H1 (cell line): Measurements from ENCODE around the gene ZNF611. TPM values are rescaled to one million over a fixed set of nuclear protein-coding genes. Genes with fewer than 3 reads are reported as not detected.

Source experiments
- CTCF ChIA-PET: fragments of 300-600 bp; sonication (Branson Sonifier 250); formaldehyde crosslinking; loops from one replicate; lab custom pipeline; 2021; ENCODE audit not compliant: partially characterized antibody; lab: Charles Lee
- POLR2A ChIA-PET: fragments of 300-600 bp; sonication (Branson Sonifier 250); formaldehyde crosslinking; loops from one replicate; lab custom pipeline; 2021; ENCODE audit warnings: inconsistent platforms; ENCODE audit not compliant: partially characterized antibody; lab: Charles Lee
- DNase-seq, 2 experiments: peaks; one replicate each; pipeline versions ENCODE4 v3.0.0 to v3.0.0-alpha.2; 2010 to 2022; ENCODE audit warnings: low spot score in 2 of 2, low read depth in 1 of 2, mixed read lengths in 1 of 2
- FAIRE-seq: peaks from 2 replicates; lab custom pipeline; 2011; peaks lifted over from hg19 to GRCh38; lab: Jason Lieb, UNC
- H2AFZ ChIP-seq: 2 replicates; pipeline ENCODE4 v1.8.1; 2012; ENCODE audit warnings: low read length, inconsistent platforms
- H2AK5ac ChIP-seq: 2 replicates; pipeline ENCODE4 v1.6.1; 2013; ENCODE audit warnings: low read depth, low read length
- H2BK120ac ChIP-seq: replicated peaks from 2 replicates; pipeline ENCODE3; 2013; ENCODE audit warnings: low read depth, low read length, inconsistent platforms
- H2BK12ac ChIP-seq: 2 replicates; pipeline ENCODE4 v1.6.1; 2013; ENCODE audit warnings: low read depth, low read length
- H2BK15ac ChIP-seq: 2 replicates; pipeline ENCODE4 v1.6.1; 2013; ENCODE audit warnings: low read length
- H2BK20ac ChIP-seq: 2 replicates; pipeline ENCODE4 v1.6.1; 2013; ENCODE audit warnings: low read length
- H2BK5ac ChIP-seq: 2 replicates; pipeline ENCODE4 v1.6.1; 2013; ENCODE audit warnings: low read depth, low read length
- H3K14ac ChIP-seq: 2 replicates; pipeline ENCODE4 v1.6.1; 2013; ENCODE audit warnings: inconsistent platforms; ENCODE audit not compliant: insufficient read length
- H3K18ac ChIP-seq: 2 replicates; pipeline ENCODE4 v1.6.1; 2013; ENCODE audit warnings: low read length; ENCODE audit errors: extremely low read depth
- H3K23ac ChIP-seq: 2 replicates; pipeline ENCODE4 v1.6.1; 2013; ENCODE audit warnings: inconsistent platforms; ENCODE audit not compliant: insufficient read length
- H3K23me2 ChIP-seq: 2 replicates; pipeline ENCODE4 v1.6.1; 2013; ENCODE audit warnings: low read depth, low read length
- H3K27ac ChIP-seq: 2 replicates; pipeline ENCODE4 v1.6.1; 2011; ENCODE audit warnings: low read depth, low read length, inconsistent platforms
- H3K27me3 ChIP-seq, 4 experiments: replicated peaks in 1 of 4; 1 replicate in 1 of 4; 2 replicates in 3 of 4; pipeline versions ENCODE4 v1.6.1 to v1.8.1; 2011 to 2013; ENCODE audit warnings: low read length in 3 of 4, mild to moderate bottlenecking in 3 of 4, inconsistent platforms in 2 of 4, mixed read lengths in 2 of 4, moderate library complexity in 1 of 4; ENCODE audit not compliant: control insufficient read depth in 3 of 4, insufficient read depth in 3 of 4; ENCODE audit errors: extremely low read depth in 1 of 4
- H3K36me3 ChIP-seq, 4 experiments: 2 replicates each; pipeline versions ENCODE4 v1.6.1 to v1.8.1; 2011 to 2013; ENCODE audit warnings: mild to moderate bottlenecking in 4 of 4, low read length in 3 of 4, moderate library complexity in 2 of 4, control low read depth in 1 of 4, inconsistent platforms in 1 of 4; ENCODE audit not compliant: insufficient read depth in 4 of 4, control insufficient read depth in 2 of 4
- H3K4ac ChIP-seq: replicated peaks from 2 replicates; pipeline ENCODE3; 2013; ENCODE audit warnings: low read length, low read depth, mixed read lengths, inconsistent platforms; ENCODE audit not compliant: insufficient read length
- H3K4me1 ChIP-seq, 4 experiments: replicated peaks in 1 of 4; 1 replicate in 1 of 4; 2 replicates in 3 of 4; pipeline versions ENCODE4 v1.6.1 to v1.8.1; 2011 to 2013; ENCODE audit warnings: low read length in 3 of 4, inconsistent platforms in 2 of 4, mixed read lengths in 1 of 4; ENCODE audit not compliant: insufficient read depth in 4 of 4, control insufficient read depth in 3 of 4
- H3K4me2 ChIP-seq, 2 experiments: 2 replicates each; pipeline versions ENCODE4 v1.6.1 to v1.8.1; 2011 to 2013; ENCODE audit warnings: low read depth in 2 of 2, low read length in 2 of 2, control low read depth in 1 of 2, inconsistent platforms in 1 of 2, mild to moderate bottlenecking in 1 of 2; ENCODE audit not compliant: insufficient read depth in 1 of 2
- H3K4me3 ChIP-seq, 4 experiments: fragments of 200-600, 300-600 bp in 1 of 4; sonication (generic), shearing (Covaris generic), sonication (Bioruptor Twin) in 1 of 4; 2 replicates each; pipeline versions ENCODE4 v1.5.1 to v1.8.1; 2011 to 2016; ENCODE audit warnings: low read length in 4 of 4, low read depth in 3 of 4, control low read depth in 2 of 4, inconsistent platforms in 2 of 4, mild to moderate bottlenecking in 2 of 4, mixed read lengths in 1 of 4, moderate library complexity in 1 of 4; ENCODE audit not compliant: insufficient read depth in 2 of 4; ENCODE audit errors: extremely low read depth in 1 of 4
- H3K56ac ChIP-seq: replicated peaks from 2 replicates; pipeline ENCODE3; 2013; ENCODE audit warnings: low read depth, mild to moderate bottlenecking, mixed read lengths, low read length, inconsistent platforms; ENCODE audit not compliant: insufficient read length
- H3K79me1 ChIP-seq: 2 replicates; pipeline ENCODE4 v1.6.1; 2013; ENCODE audit warnings: low read depth, low read length, control low read depth
- H3K79me2 ChIP-seq, 2 experiments: 2 replicates each; pipeline versions ENCODE4 v1.6.1 to v1.8.1; 2012 to 2013; ENCODE audit warnings: low read length in 2 of 2, mild to moderate bottlenecking in 2 of 2, inconsistent platforms in 1 of 2; ENCODE audit not compliant: insufficient read depth in 2 of 2, control insufficient read depth in 1 of 2
- H3K9ac ChIP-seq, 4 experiments: replicated peaks in 1 of 4; 1 replicate in 1 of 4; 2 replicates in 3 of 4; pipeline versions ENCODE4 v1.6.1 to v1.8.1; 2011 to 2013; ENCODE audit warnings: low read depth in 3 of 4, low read length in 3 of 4, control low read depth in 2 of 4, mild to moderate bottlenecking in 2 of 4, moderate library complexity in 2 of 4, inconsistent platforms in 1 of 4; ENCODE audit errors: extremely low read depth in 1 of 4
- H3K9me3 ChIP-seq, 2 experiments: 2 replicates each; pipeline versions ENCODE4 v1.6.1 to v1.8.1; 2012 to 2013; ENCODE audit warnings: mild to moderate bottlenecking in 2 of 2, moderate library complexity in 2 of 2, control low read depth in 1 of 2, inconsistent platforms in 1 of 2, low read depth in 1 of 2, low read length in 1 of 2, mixed read lengths in 1 of 2; ENCODE audit not compliant: insufficient read depth in 2 of 2
- H4K20me1 ChIP-seq, 2 experiments: replicated peaks in 1 of 2; 2 replicates each; pipeline versions ENCODE3 to v1.8.1; 2011 to 2013; ENCODE audit warnings: inconsistent platforms in 2 of 2, low read length in 2 of 2, mild to moderate bottlenecking in 1 of 2; ENCODE audit not compliant: insufficient read depth in 2 of 2, control insufficient read depth in 1 of 2
- H4K5ac ChIP-seq: 2 replicates; pipeline ENCODE4 v1.6.1; 2013; ENCODE audit warnings: low read length, low read depth, mixed read lengths, inconsistent platforms; ENCODE audit not compliant: insufficient read length
- H4K8ac ChIP-seq: 2 replicates; pipeline ENCODE4 v1.8.0; 2013; ENCODE audit warnings: mild to moderate bottlenecking, moderate library complexity, low read length, inconsistent platforms; ENCODE audit not compliant: insufficient read depth; ENCODE audit errors: extremely low read depth
- H4K91ac ChIP-seq: replicated peaks from 2 replicates; pipeline ENCODE3; 2013; ENCODE audit warnings: low read length, mixed read lengths, inconsistent platforms; ENCODE audit not compliant: insufficient read length
- CREB1 ChIP-seq: IDR thresholded peaks from 2 replicates; pipeline ENCODE4 v1.6.1; 2012; ENCODE audit warnings: inconsistent platforms
- CTBP2 ChIP-seq: IDR thresholded peaks from 2 replicates; pipeline ENCODE4 v1.7.0; 2011; ENCODE audit warnings: borderline replicate concordance, mild to moderate bottlenecking, moderate library complexity, mixed read lengths, low read length; ENCODE audit not compliant: insufficient read depth, insufficient read length
- GABPA ChIP-seq: IDR thresholded peaks from 2 replicates; pipeline ENCODE4 v1.6.1; 2011; ENCODE audit warnings: mild to moderate bottlenecking, low read length, moderate library complexity, borderline replicate concordance; ENCODE audit not compliant: insufficient read depth
- PHF8 ChIP-seq: fragments of 200-600 bp; sonication (generic); conservative IDR thresholded peaks from 2 replicates; pipeline ENCODE4 v1.7.1; 2012; ENCODE audit warnings: low read depth, mild to moderate bottlenecking, inconsistent platforms, low read length, moderate library complexity
- POLR2AphosphoS5 ChIP-seq: IDR thresholded peaks from 2 replicates; pipeline ENCODE4 v1.6.1; 2011; ENCODE audit warnings: low read depth, low read length
- RNF2 ChIP-seq: fragments of 200-900, 300-1000 bp; sonication (generic); IDR thresholded peaks from 2 replicates; pipeline ENCODE4 v1.7.1; 2016; ENCODE audit warnings: borderline replicate concordance, low read depth, mild to moderate bottlenecking, antibody characterized with exemption, low read length; ENCODE audit not compliant: poor library complexity, severe bottlenecking; ENCODE audit errors: missing control alignments
- SAP30 ChIP-seq: fragments of 300-600 bp; sonication (generic); IDR thresholded peaks from 2 replicates; pipeline ENCODE4 v1.7.1; 2012; ENCODE audit warnings: low read length, moderate library complexity, mild to moderate bottlenecking, inconsistent platforms; ENCODE audit not compliant: insufficient read depth, insufficient replicate concordance
- TAF7 ChIP-seq: optimal IDR thresholded peaks from 2 replicates; pipeline ENCODE3; 2011; ENCODE audit warnings: low read depth, mild to moderate bottlenecking, inconsistent platforms, low read length, moderate library complexity, borderline replicate concordance
- TCF12 ChIP-seq: IDR thresholded peaks from 2 replicates; pipeline ENCODE4 v1.6.1; 2011; ENCODE audit warnings: low read depth, mild to moderate bottlenecking, low read length
- YY1 ChIP-seq: IDR thresholded peaks from 2 replicates; pipeline ENCODE4 v1.6.1; 2011; ENCODE audit warnings: low read depth, mild to moderate bottlenecking, low read length
- WGBS, 2 experiments: shearing (Covaris generic) in 1 of 2; methylation state at CpG; one replicate each; pipeline versions ENCODE4 v1.1.6 to v1.1.7; 2013 to 2015; ENCODE audit warnings: low lambda C conversion rate in 2 of 2, mixed read lengths in 2 of 2, inconsistent platforms in 1 of 2, low coverage in 1 of 2, missing lambda C conversion rate in 1 of 2; ENCODE audit not compliant: insufficient replicate concordance in 2 of 2, insufficient coverage in 1 of 2, insufficient read length in 1 of 2; ENCODE audit errors: extremely low coverage in 1 of 2, missing lambda C conversion rate in 1 of 2; 5-methylcytosine and 5-hydroxymethylcytosine counted together
- polyA plus RNA-seq, 7 experiments: library from polyadenylated mRNA; depleted of rRNA in 3 of 7; stranded (reverse) in 5 of 7; unstranded in 2 of 7; fragments of >200 nt in 5 of 7; fragments of 200-250 nt in 2 of 7; gene quantifications; 1 replicate in 5 of 7; 2 replicates in 1 of 7; 4 replicates in 1 of 7; pipeline versions ENCODE4 v1.2.1 to v1.2.3, GENCODE V29; 2011 to 2013; ENCODE audit warnings: missing spikeins in 2 of 7, mixed read lengths in 2 of 7
- total RNA-seq: library from RNA; stranded (reverse); fragmentation: NEBNext Ultra II Directional; extraction: Animal tissue kit (Norgen Biotek cat#: 25700); gene quantifications from 2 replicates; pipeline ENCODE4 v1.2.1, GENCODE V29; 2021

The ZNF611 gene
- total and polyA plus RNA-seq, 2 of the 8 experiments (the other 6 are each of a cell fraction or from before 2014, with no cell fraction given), result 1.9 to 19.0 TPM

GRCh38 chr19:52722062-52723003 lies 12.5 kb downstream of the ZNF611 start:
- no peak overlapping the region for H2AFZ ChIP-seq
- no peak overlapping the region for H3K4me3 ChIP-seq
- peaks cover 0 to 19% (median 6%) of the 10 kb centered on the region in 4 experiments; a peak in 4 of 8 replicates for H3K36me3 ChIP-seq
- peaks cover 11 to 18% of the 10 kb centered on the region in 2 experiments; a peak in 2 of 4 replicates for H3K9me3 ChIP-seq
- CTCF ChIA-PET, result interaction anchor here (0.9 kb wide), 1 partner anchor 9 kb away, joined by 3 read pairs; no protein-coding TSS in a partner anchor
- H3K27ac ChIP-seq, result no peak overlapping the region
- no peak overlapping the region for H3K4me2 ChIP-seq
- H3K14ac ChIP-seq, result no peak overlapping the region
- POLR2A ChIA-PET, result interaction anchor here (1.0 kb wide), 1 partner anchor 13 kb away, joined by 3 read pairs; no protein-coding TSS in a partner anchor
- H4K20me1 ChIP-seq, result peaks cover 0 to 1% of the 10 kb centered on the region in 2 experiments
- H3K9ac ChIP-seq, result no peak overlapping the region
- H3K23ac ChIP-seq, result no peak overlapping the region
- no peaks in the 10 kb centered on the region for H3K79me2 ChIP-seq
- no peak overlapping the region for H2BK12ac ChIP-seq
- no peak overlapping the region for H4K8ac ChIP-seq
- H3K56ac ChIP-seq, result no peak overlapping the region
- H2BK15ac ChIP-seq, result no peak overlapping the region
- H2BK120ac ChIP-seq, result no peak overlapping the region
- peaks cover 0 to under 1% (median 0%) of the 10 kb centered on the region in 4 experiments; a peak in 3 of 7 replicates for H3K4me1 ChIP-seq
- no peak overlapping the region for H2BK5ac ChIP-seq
- no peak overlapping the region for H4K5ac ChIP-seq
- H4K91ac ChIP-seq, result no peak overlapping the region
- peaks cover 2 to 7% (median 4%) of the 10 kb centered on the region in 4 experiments; a peak in 5 of 7 replicates for H3K27me3 ChIP-seq
- H3K23me2 ChIP-seq, result no peaks in the 10 kb centered on the region
- H2BK20ac ChIP-seq, result no peak overlapping the region
- FAIRE-seq (no peak), DNase-seq (no peak)
- no peak overlapping the region for H3K4ac ChIP-seq
- 95% methylated on average over 6 of the region's 7 CpGs; no CpG with 5 or more reads in 1 of the 2 experiments for WGBS, 2 experiments
- no peak overlapping the region for H2AK5ac ChIP-seq
- H3K79me1 ChIP-seq, result no peaks in the 10 kb centered on the region
- H3K18ac ChIP-seq, result no peak overlapping the region
- no peak for TF ChIP-seq POLR2AphosphoS5
- TF ChIP-seq GABPA, result no peak
- no peak for TF ChIP-seq YY1
- TF ChIP-seq CREB1, result no peak
- TF ChIP-seq RNF2, result no peak
- TF ChIP-seq SAP30, result no peak
- no peak for TF ChIP-seq TAF7
- TF ChIP-seq PHF8, result no peak
- no peak for TF ChIP-seq CTBP2
- TF ChIP-seq TCF12, result no peak
